Activated T-helper 1 cell treated with Interleukin-2 at 50 U/mL for 16 hours (primary cell): ENCODE results near the gene HSD17B14.

Source experiments
- DNase-seq: peaks from one replicate; pipeline ENCODE4 v3.0.0-alpha.2; 2020; ENCODE audit warnings: low read depth

The HSD17B14 gene

GRCh38 chr19:48826606-48827020, 9.7 kb downstream of the HSD17B14 start:
- DNase-seq = no peak

- DNase-seq = no peak
These were observed 13.8 kb downstream of the HSD17B14 start for GRCh38 chr19:48822514-48822913.

- no peak for DNase-seq
These were observed 14.7 kb downstream of the HSD17B14 start for GRCh38 chr19:48821633-48822032.

- DNase-seq = no peak
These were observed 16.9 kb downstream of the HSD17B14 start for GRCh38 chr19:48819366-48819816.

- DNase-seq = no peak
These were observed 18.0 kb downstream of the HSD17B14 start for GRCh38 chr19:48818234-48818820.

GRCh38 chr19:48817585-48818124, 18.6 kb downstream of the HSD17B14 start:
- no peak for DNase-seq

GRCh38 chr19:48815870-48816501, 20.3 kb downstream of the HSD17B14 start:
- DNase-seq = no peak

GRCh38 chr19:48814895-48815294, 21.4 kb downstream of the HSD17B14 start:
- no peak for DNase-seq

GRCh38 chr19:48813123-48813913, 23.0 kb downstream of the HSD17B14 start:
- DNase-seq = no peak

- peak; percentile 47 for DNase-seq
These were observed 24.0 kb downstream of the HSD17B14 start for GRCh38 chr19:48812094-48812929.

- DNase-seq = no peak
These were observed 26.1 kb downstream of the HSD17B14 start for GRCh38 chr19:48810151-48810550.

GRCh38 chr19:48807590-48808308, 28.5 kb downstream of the HSD17B14 start:
- DNase-seq = no peak

- DNase-seq = no peak
These were observed 29.3 kb downstream of the HSD17B14 start for GRCh38 chr19:48806818-48807589.

- no peak for DNase-seq
These were observed 29.8 kb downstream of the HSD17B14 start for GRCh38 chr19:48806518-48806817.

GRCh38 chr19:48805452-48805851, 30.8 kb downstream of the HSD17B14 start:
- no peak for DNase-seq

GRCh38 chr19:48804496-48804895, 31.8 kb downstream of the HSD17B14 start:
- DNase-seq = no peak

- DNase-seq = no peak
These were observed 33.7 kb downstream of the HSD17B14 start for GRCh38 chr19:48802623-48803022.

GRCh38 chr19:48799358-48800300, 36.7 kb downstream of the HSD17B14 start:
- no peak for DNase-seq

- no peak for DNase-seq
These were observed 37.4 kb downstream of the HSD17B14 start for GRCh38 chr19:48798937-48799336.

- DNase-seq = no peak
These were observed 39.2 kb downstream of the HSD17B14 start for GRCh38 chr19:48797103-48797502.
